ENCODE measurements around the gene GCLC.
"Not testable (repeated sequence)": the region's sequence is repeated elsewhere in the genome, so short reads cannot be mapped to it uniquely, and the experiment has no call there.

The GCLC gene

GRCh38 chr6:53564401-53565065, 19.6 kb upstream of the GCLC start:
- DNase-seq (ENCODE audit: low read depth in 2 of 2), result no peak

- no peak for DNase-seq (ENCODE audit: low read depth in 2 of 2)
These were observed 12.2 kb upstream of the GCLC start for GRCh38 chr6:53556986-53557715.

GRCh38 chr6:53553600-53553999, 8.7 kb upstream of the GCLC start:
- not testable (repeated sequence) for DNase-seq (ENCODE audit: low read depth in 2 of 2)

DNA sequence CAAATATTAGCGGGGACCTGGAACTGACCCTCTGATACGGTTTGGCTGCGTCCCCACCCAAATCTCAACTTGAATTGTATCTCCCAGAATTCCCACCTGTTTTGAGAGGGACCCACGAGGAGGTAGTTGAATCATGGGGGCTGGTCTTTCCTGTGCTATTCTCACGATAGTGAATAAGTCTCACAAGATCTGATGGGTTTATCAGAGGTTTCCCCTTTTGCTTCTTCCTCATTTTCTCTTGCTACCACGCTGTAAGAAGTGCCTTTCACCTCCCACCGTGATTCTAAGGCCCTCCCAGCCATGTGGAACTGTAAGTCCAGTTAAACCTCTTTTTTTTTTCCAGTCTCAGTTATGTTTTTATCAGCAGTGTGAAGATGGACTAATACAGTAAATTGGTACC, 6.8 kb upstream of the GCLC start:
- DNase-seq (ENCODE audit: low read depth in 2 of 2), result not testable (repeated sequence)

DNA sequence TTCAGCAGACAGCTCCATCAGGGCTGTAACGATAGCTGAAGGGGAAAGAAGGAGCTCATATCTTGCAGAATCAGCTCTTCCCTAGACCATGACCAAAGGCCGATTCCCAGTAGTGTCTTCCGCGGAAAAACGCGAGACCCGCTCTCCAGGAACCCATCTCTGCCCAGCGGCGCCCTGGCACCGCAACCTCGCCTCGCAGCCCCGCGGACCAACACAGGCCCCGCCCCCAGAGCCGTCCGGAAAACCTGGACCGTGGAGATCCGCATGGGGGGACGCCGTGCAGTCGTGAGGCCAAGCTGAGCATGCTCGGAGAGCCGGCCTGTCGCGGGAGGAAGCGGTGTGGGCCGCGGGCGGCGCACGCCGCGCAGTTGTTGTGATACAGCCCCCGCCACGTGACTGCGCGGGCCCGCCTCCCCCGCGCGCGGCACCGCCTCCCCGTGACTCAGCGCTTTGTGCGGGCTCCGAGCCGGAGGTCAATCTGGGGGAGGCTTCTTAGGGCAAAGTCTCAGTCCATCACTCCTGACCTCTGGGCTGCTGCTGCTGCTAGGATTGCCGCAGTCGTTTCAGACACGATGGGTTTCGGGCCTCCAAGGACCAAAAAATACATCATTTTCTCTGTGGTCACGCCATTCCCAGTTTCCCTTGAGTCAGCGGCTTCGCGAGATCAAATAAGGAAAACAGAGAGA, 3.1 kb upstream of the GCLC start:
- DNase-seq (ENCODE audit: low read depth in 2 of 2), result peak; percentile 90 to 92

DNA sequence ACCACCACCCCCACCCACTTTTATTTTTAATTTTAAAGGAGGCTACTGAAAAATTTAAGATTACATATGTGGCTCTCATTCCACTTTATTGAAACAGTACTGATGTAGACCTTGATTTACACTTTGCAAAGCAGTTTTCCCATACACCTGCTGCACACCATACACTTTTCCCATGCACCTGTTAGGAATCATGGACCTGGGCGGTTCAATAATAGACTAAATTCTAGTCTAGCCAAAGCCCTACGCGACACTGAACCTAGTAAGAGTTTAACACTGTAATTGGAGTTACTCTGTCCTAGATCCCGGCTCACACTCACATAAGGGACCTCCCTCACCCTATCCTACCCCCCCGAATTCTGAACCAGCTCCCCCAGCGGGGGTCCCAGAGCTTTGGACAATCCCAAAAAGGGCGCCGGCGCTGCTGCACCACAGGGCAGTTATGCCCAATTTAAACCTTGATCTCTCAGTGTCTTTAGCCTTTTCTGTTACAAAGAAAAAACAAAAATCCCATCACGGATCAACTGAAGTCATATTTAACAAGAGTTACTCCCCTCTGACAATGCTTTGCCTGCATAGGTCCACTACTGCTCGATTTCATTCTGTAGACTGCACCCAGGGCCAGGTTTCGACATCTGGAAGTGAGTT, 2.4 kb upstream of the GCLC start:
- DNase-seq (ENCODE audit: low read depth in 2 of 2), result no peak

- no peak for DNase-seq (ENCODE audit: low read depth in 2 of 2)
These were observed 1.4 kb upstream of the GCLC start for GRCh38 chr6:53546281-53546680.

- DNase-seq (ENCODE audit: low read depth in 2 of 2), result no peak
These were observed 758 bp downstream of the GCLC start for GRCh38 chr6:53544217-53544469.

DNA sequence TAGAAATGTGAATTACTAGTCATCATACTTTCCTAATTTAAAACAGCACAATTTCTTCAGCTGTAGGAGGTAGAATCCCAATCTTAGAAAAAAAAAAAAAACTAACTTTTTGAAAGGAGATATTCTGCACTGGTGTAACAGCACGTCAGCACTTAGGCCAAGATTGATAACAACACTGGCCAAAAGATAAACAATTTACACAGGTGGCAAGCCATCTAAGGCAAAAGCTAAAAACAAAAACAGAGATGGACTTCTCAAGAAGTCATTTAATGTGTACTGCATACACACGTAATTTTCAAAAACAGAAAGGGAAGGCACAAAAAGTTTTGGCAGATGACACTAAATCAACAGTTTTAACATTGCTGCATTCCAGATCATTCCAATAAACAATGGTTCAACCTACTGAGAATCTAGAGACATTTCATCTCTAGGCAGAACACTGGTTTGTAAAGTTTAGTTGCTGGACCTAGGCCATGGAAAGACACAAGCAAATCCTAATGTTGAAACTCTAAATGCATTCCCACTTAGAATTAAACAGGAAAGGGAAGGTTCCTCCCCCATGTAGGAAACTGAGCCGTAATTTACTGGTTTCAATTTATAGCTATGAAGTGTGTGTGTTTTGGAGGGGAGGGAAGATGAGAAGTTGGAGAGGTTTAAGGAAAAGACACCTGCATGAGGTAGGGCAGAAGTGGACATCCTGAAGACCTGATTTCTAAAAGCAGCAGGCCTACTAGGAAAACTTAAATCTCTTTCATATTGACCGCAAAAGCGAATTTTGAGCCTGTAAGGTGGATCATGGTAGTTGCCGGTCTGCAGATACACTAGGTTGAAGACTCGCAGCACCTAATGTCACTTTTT, 1.3 kb downstream of the GCLC start:
- DNase-seq (ENCODE audit: low read depth in 2 of 2), result no peak

DNA sequence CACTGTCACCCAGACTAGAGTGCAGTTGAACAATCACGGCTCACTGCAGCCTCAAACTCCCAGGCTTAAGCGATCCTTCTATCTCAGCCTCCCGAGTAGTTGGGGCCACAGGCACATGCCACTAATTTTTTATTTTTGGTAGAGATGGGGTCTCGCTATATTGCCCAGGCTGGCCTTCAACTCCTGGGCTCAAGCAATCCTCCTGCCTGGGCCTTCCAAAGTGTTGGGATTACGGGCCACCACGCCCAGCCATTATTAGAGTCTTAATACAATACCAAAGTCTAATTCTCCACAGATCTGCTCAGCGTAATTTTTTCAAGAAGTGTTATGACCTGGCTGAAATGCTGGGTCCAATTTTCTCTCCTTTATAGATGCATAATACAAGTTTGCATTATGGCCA, 3.0 kb downstream of the GCLC start:
- no peak for DNase-seq (ENCODE audit: low read depth in 2 of 2)

- no peak for DNase-seq (ENCODE audit: low read depth in 2 of 2)
These were observed 4.7 kb downstream of the GCLC start for GRCh38 chr6:53540129-53540692.

- no peak for DNase-seq (ENCODE audit: low read depth in 2 of 2)
These were observed 5.3 kb downstream of the GCLC start for GRCh38 chr6:53539561-53539960.

GRCh38 chr6:53536561-53536960, 8.3 kb downstream of the GCLC start:
- no peak for DNase-seq (ENCODE audit: low read depth in 2 of 2)

- DNase-seq (ENCODE audit: low read depth in 2 of 2), result no peak
These were observed 12.0 kb downstream of the GCLC start for GRCh38 chr6:53532942-53533341.

DNA sequence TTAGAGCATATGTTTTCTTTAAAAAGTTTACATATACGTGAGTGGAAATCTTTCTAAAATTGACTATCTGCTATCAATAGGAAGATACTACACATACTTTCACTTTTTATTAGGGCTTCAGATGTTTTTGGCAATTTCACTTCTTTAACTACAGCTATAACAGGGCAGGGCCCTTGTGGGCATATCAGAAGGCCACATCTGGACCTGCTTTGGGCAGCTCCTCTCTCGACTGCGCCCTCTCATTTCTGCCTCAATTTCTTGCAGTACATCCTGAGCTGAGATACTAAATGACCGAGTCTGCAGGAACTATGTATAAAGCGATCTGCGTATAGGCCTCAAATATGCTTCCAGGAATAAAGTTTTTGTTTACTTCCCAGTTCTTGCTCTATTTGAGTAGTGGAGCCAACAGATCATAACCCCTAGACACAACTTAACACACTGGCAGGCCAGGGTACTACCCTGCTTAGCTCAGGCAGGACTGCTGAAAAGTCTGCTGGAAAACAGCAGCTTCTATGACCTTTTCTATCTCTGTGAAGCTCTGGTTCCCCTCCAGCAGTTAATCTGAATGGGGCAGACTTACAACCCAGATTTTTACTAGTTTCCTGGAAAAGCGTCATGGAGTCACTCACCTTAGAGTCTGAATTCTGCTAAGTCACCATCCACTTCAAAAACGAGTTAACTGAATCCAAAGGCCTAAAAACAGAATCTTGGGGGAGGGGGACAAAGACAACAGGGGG, 12.7 kb downstream of the GCLC start:
- DNase-seq (ENCODE audit: low read depth in 2 of 2), result no peak

DNA sequence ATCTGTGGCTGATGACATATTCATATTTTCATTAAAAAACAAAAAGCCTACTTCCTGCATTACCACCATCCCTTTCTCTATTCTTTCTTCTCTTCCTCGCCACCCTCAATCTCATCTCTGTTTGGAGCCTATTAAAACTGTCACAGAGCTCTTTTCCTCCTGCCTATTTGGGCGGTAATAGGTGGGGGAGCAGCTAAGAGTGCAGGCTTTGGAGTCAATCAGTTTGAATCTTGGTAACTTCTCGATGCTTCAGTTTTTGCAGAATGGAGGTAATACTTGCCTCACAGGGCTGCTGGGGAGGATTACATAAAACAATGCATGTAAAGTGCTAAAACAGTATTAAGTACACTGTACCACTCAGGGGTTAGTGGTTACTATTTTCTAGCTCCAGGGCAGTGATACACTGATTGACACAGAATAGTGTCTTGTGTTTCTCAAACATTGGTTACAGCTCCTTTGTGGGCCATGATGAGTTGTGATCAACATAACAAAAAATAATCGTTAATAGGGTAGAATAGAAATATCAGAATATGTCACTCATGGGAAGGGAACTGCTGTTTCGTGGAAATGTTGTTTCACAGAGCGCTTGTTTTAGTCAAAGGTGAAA, 14.0 kb downstream of the GCLC start:
- no peak for DNase-seq (ENCODE audit: low read depth in 2 of 2)

DNA sequence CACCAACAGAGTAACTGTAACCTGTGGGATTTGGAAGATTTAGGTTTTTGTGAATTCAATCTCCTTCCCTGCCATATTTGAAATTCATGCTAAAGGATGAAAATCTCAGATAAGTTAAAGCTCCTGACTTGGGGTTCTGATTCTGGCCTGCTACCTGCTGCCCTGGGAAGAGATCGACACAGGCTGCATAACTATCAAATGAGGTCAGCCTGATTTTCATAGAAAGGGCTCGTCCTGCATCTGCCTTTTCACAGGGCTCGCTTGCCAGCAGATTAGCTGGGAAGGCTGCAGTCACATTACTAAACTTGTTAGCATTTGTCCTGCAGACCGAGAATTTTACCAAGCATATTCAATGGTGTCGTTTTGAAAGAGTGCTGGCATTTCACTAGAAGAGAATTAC, 14.6 kb downstream of the GCLC start:
- DNase-seq (ENCODE audit: low read depth in 2 of 2), result no peak

DNA sequence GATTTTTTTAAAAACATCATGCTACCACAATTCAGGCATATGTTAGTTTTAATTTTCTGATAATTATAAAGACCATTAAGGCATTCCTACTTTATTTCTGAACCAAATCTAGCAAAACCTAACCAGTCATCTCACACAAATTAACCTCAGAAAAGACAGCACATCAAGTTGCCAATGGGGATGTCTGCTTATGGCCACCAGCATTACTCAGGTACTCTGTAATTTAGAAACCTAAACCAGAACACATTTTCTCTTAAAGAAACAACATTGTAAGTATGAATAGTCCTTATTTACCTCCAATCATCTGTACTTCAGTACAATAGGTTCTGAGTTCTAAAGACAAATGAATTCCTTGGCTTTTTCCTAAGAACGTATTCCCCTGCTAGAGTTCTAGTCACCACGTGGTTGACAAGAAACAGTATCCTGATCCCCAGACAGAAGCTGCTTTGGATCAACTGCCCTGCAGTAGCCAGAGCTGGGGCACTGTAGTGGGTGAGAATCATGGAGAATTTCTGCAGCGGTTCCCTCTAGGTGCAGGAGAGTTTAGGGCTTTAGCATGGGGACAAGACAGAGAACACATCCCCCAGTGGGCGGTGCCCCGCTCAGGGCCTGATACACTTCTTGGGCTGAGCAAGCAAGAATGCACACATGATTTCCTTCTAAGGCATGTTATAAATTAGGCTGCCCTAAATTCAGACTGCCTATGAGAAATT, 15.4 kb downstream of the GCLC start:
- DNase-seq (ENCODE audit: low read depth in 2 of 2), result no peak

DNA sequence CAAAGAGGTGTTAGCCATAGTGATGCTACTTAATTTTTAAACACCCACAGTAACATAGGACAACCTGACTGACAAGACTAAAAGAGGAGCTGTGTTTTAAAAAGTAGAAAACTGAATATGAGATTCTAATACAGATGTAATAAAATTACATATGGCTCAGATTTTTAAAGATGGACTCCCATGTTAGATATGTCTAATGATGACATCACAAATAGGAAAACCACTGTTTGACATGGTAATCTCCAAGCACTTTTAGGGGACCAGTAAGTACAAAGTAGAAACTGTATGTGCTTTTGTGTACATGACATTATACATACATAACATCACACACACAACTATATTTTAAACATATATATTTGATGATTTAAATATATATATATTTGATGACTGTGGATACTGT, 16.8 kb downstream of the GCLC start:
- DNase-seq (ENCODE audit: low read depth in 2 of 2), result no peak

DNA sequence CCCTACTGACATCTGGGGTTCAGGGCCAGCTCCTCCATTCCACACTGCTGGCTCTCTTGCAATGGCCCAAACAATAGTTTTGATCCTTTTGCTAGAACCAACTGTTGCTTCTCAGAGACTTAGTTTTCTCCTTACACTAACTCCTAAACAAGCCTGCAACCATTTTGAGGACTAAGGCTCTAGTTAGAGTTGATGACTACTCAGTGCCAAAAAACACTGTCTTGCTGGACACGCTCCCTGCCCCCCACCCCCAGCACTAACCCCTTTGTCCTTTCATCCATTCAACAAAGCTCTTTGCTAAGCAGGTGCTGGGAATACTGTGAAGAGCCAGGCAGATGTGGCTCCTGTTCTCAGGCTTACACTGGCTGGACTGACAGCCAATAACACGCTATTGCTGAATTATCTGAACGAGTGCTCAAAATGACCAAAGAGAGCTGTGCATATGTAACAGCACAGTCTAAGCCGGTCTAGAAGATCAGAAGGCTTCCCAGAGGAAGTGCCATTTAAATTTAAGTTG, 17.6 kb downstream of the GCLC start:
- DNase-seq (ENCODE audit: low read depth in 2 of 2), result no peak
